Astrocyte of the spinal cord (primary cell): ENCODE data around the gene OR10G7.
"Not testable (repeated sequence)": the region's sequence is repeated elsewhere in the genome, so short reads cannot be mapped to it uniquely, and the experiment has no call there.

Experiments
- DNase-seq: peaks from one replicate; pipeline ENCODE4 v3.0.0; 2011; ENCODE audit warnings: low read depth, low spot score
- H3K4me3 ChIP-seq: 2 replicates; pipeline ENCODE4 v1.5.1; 2011; ENCODE audit warnings: low read depth, mild to moderate bottlenecking, low read length, moderate library complexity
- in situ Hi-C: cut with HindIII; loops from 2 replicates; pipeline ENCODE4 v1.10.0; 2017; ENCODE audit warnings: low sequenced_read_pairs
- TF ChIP-seq, protein P1 (sequence below): IDR thresholded peaks from 2 replicates; pipeline ENCODE4 v1.5.1; 2012; ENCODE audit warnings: low read depth, mild to moderate bottlenecking, low read length, inconsistent platforms

OR10G7 gene

DNA sequence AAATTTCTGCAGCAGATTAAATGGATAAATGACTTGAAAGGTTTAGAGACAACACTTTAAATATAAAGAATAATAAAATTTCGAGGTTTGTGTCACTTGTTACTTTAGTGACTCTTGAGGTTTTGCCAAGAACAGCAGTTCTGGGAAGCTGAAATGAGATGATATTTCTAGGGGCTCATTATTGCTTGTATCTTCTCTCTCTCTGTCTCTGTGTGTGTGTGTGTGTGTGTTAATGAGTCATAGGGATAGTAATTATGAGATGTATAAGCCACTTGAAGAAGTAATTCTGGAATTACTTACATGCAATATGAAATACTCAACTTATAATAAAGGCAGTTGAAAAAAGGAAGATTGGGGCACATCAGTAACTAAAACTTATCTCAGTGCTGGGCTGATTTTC is 9.6 kb upstream of the OR10G7 start:
- no peak overlapping the region for H3K4me3 ChIP-seq
- in situ Hi-C loops: no loop called here
- TF ChIP-seq, protein P1, sequence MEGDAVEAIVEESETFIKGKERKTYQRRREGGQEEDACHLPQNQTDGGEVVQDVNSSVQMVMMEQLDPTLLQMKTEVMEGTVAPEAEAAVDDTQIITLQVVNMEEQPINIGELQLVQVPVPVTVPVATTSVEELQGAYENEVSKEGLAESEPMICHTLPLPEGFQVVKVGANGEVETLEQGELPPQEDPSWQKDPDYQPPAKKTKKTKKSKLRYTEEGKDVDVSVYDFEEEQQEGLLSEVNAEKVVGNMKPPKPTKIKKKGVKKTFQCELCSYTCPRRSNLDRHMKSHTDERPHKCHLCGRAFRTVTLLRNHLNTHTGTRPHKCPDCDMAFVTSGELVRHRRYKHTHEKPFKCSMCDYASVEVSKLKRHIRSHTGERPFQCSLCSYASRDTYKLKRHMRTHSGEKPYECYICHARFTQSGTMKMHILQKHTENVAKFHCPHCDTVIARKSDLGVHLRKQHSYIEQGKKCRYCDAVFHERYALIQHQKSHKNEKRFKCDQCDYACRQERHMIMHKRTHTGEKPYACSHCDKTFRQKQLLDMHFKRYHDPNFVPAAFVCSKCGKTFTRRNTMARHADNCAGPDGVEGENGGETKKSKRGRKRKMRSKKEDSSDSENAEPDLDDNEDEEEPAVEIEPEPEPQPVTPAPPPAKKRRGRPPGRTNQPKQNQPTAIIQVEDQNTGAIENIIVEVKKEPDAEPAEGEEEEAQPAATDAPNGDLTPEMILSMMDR: no peak
- no peak for DNase-seq

DNA sequence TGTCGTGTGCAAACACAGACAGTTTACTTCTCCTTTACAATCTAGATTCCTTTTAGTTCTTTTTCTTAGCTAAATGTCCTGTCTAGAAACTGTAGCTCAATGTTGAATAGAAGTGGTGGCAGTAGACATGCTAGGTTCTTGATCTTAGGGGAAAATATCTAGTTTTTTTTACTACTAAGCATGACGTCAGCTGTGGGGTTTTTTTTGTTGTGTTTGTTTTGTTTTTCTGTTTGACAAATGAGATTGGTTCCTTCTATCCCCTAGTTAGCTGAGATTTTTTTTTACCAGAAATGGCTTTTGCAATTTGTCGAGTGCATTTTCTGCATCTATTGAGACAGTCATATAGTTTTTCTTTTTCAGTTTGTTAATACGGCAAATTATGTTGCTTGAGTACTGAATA is 2.3 kb upstream of the OR10G7 start:
- DNase-seq: no peak
- H3K4me3 ChIP-seq: no peak overlapping the region
- in situ Hi-C loops: no loop called here
- TF ChIP-seq, protein P1: no peak

DNA sequence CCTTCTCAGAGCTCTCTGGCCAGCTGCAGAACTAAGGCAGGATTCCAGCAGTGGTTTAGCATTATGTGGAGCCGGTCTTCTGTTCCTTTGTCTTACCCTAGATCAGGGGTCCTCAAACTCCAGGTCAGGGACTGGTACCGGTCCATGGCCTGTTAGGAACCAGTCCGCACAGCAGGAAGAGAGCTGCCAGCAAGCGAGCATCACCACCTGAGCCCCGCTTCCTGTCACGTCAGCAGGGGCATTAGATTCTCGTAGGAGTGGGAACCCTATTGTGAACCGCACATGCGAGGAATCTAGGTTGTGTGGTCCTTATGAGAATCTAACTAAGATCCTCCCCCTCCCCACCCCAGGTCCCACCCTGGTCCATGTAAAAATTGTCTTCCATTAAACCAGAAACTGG is 1.6 kb downstream of the OR10G7 start:
- H3K4me3 ChIP-seq: no peak overlapping the region
- in situ Hi-C loops: no loop called here
- no peak for DNase-seq
- TF ChIP-seq, protein P1: no peak

DNA sequence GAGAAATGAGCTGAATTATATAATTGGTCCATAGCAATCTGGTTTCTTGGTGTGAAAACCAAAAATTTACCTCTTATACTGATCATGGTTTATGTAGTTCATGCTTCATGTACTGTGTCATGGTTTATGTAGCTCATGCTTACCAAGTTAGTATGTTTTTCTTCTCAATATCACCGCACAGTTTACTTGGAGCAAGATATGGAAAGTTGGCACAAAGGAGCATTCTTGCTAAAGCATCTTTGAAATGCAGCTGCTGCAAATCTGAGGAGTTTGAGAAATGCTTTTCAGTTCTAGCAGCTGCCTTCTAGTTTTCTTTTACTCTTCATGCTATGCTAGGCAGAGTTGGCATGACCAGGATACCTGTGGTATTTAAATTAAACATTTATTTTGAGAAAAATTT is 4.5 kb downstream of the OR10G7 start:
- in situ Hi-C loops: no loop called here
- TF ChIP-seq, protein P1: no peak
- no peak overlapping the region for H3K4me3 ChIP-seq
- DNase-seq: no peak

DNA sequence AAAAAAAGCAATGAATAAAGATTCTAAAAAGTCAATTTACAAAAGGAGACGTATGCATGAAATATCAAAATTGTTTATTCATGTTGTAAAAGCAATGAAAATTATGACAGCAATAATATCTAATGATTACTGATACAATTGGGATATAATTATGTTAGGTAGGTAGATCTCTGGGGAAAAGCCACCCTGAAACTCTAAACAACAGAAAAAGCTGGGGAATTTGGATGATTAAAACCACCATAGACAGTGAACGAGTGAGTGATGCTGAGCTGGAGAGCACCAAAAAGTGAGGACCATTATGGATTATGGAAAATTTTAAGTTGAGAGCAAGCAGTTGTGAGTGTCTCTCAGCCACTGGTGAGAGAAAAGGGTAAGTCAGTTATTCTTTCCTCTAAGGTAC is 14.6 kb downstream of the OR10G7 start, which contains the start of gene OR10G8:
TSS of gene OR10G8 (plus strand) at position 301 of the 400 bp plus-strand sequence. CDS start 2,825 bp downstream, outside the sequence.
- in situ Hi-C loops: no loop called here
- no peak for DNase-seq
- TF ChIP-seq, protein P1: no peak
- no peak within 1 kb of the TSS for H3K4me3 ChIP-seq

DNA sequence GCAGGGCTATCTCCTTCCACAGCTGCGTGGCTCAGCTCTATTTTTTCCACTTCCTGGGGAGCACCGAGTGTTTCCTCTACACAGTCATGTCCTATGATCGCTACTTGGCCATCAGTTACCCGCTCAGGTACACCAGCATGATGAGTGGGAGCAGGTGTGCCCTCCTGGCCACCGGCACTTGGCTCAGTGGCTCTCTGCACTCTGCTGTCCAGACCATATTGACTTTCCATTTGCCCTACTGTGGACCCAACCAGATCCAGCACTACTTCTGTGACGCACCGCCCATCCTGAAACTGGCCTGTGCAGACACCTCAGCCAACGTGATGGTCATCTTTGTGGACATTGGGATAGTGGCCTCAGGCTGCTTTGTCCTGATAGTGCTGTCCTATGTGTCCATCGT is 25.3 kb downstream of the OR10G7 start:
- DNase-seq, H3K4me3 ChIP-seq, in situ Hi-C loops: not testable (repeated sequence)

DNA sequence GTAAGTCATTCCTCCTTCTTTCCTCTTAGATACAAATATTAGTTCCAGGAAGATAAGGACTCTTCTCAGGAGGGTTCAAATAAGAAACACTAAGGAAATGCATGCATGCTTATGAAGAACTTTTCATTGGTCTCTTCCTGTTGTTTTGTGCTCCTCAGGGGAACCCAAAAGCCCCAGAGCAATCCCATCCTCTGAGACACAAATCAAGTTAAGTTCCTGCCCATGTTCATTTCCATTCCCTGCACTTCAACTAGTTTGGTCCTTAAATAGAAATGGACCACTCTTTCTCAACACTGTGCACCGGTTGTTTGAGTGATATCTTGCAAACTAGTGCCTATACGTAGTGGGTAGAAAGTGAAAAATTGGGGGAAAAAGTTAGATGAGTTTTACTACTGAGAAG is 28.4 kb downstream of the OR10G7 start, which contains the start of gene OR10G4:
TSS of gene OR10G4 (plus strand) at position 301 of the 400 bp plus-strand sequence. CDS start 2,578 bp downstream, outside the sequence.
- TF ChIP-seq, protein P1: no peak
- DNase-seq: no peak
- in situ Hi-C loops: no loop called here
- no peak within 1 kb of the TSS for H3K4me3 ChIP-seq
